CD4-positive, alpha-beta T cell treated with Interleukin-1 beta for 1 hour (primary cell): ENCODE measurements around the gene SHANK3.
A peak's percentile ranks its signal among the peaks of the same experiment; 100 is the strongest.
"Not testable (repeated sequence)": the region's sequence is repeated elsewhere in the genome, so short reads cannot be mapped to it uniquely, and the experiment has no call there.

Experiments
- DNase-seq, 2 donors: peaks; one replicate each; pipeline ENCODE4 v3.0.0-alpha.2; 2020 to 2022

SHANK3 gene

GRCh38 chr22:50654664-50655063 lies 18.0 kb upstream of the SHANK3 start:
- DNase-seq, result not testable (repeated sequence)

GRCh38 chr22:50656122-50657070 lies 16.2 kb upstream of the SHANK3 start:
- DNase-seq, result no peak

- no peak for DNase-seq
These were observed 14.7 kb upstream of the SHANK3 start for GRCh38 chr22:50657925-50658324.

GRCh38 chr22:50659711-50660110 lies 12.9 kb upstream of the SHANK3 start:
- not testable (repeated sequence) for DNase-seq

GRCh38 chr22:50660306-50660705 lies 12.3 kb upstream of the SHANK3 start:
- no peak for DNase-seq

- DNase-seq, result no peak
These were observed 7.4 kb upstream of the SHANK3 start for GRCh38 chr22:50665212-50665611.

- no peak for DNase-seq
These were observed 6.9 kb upstream of the SHANK3 start for GRCh38 chr22:50665738-50666137.

- DNase-seq, result no peak
These were observed 2.1 kb upstream of the SHANK3 start for GRCh38 chr22:50670513-50670912.

- no peak for DNase-seq
These were observed 1.6 kb upstream of the SHANK3 start for GRCh38 chr22:50670914-50671538.

- DNase-seq, result no peak
These were observed 982 bp upstream of the SHANK3 start for GRCh38 chr22:50671641-50672040.

- DNase-seq, result no peak
These were observed 582 bp upstream of the SHANK3 start for GRCh38 chr22:50672041-50672440.

- peak; percentile 26 to 38 for DNase-seq
These were observed 857 bp downstream of the SHANK3 start for GRCh38 chr22:50673231-50674129.

- DNase-seq, result no peak
These were observed 1.5 kb downstream of the SHANK3 start for GRCh38 chr22:50674130-50674500.

GRCh38 chr22:50674606-50675552 lies 2.3 kb downstream of the SHANK3 start:
- no peak for DNase-seq

- no peak for DNase-seq
These were observed 3.0 kb downstream of the SHANK3 start for GRCh38 chr22:50675553-50676179.

GRCh38 chr22:50676180-50676636 lies 3.6 kb downstream of the SHANK3 start:
- no peak for DNase-seq

- DNase-seq, result no peak
These were observed 4.3 kb downstream of the SHANK3 start for GRCh38 chr22:50676661-50677492.

GRCh38 chr22:50677493-50678217 lies 5.0 kb downstream of the SHANK3 start:
- no peak for DNase-seq

- no peak for DNase-seq
These were observed 5.6 kb downstream of the SHANK3 start for GRCh38 chr22:50678218-50678650.
